ENCODE results near the gene ERBB3. TPM values are rescaled to one million over a fixed set of nuclear protein-coding genes. Genes with fewer than 3 reads are reported as not detected.

Gene ERBB3
- polyA plus RNA-seq, 1 of the 3 experiments (the other 2 are of a cell fraction): 1.4 TPM

GRCh38 chr12:56127888-56128669, 48.1 kb downstream of the ERBB3 start, which contains the start of gene ESYT1 (continued):
- TF ChIP-seq FOXJ3 (CRISPR knock-in tag; IDR thresholded peaks at IDR 0.05): no peak
- no peak for TF ChIP-seq ZBTB33 (IDR thresholded peaks at IDR 0.05; ENCODE audit: borderline replicate concordance, low read depth)
- peak; percentile 53; the same call in 1 of the 2 replicates for TF ChIP-seq REST (IDR thresholded peaks at IDR 0.05; ENCODE audit: low read depth, low read length)
- no peak for TF ChIP-seq TEAD4 (IDR thresholded peaks at IDR 0.05; ENCODE audit: borderline replicate concordance, insufficient read depth)
- peak; percentile 86 for TF ChIP-seq POLR2AphosphoS5 (IDR thresholded peaks at IDR 0.05; ENCODE audit: low read depth, low read length)

GRCh38 chr12:56128670-56129205, 48.8 kb downstream of the ERBB3 start:
- peaks cover 57% of the 10 kb centered on the region for H3K79me2 ChIP-seq (ENCODE audit: insufficient read depth)
- peaks cover 31% of the 10 kb centered on the region in 2 experiments for H3K36me3 ChIP-seq (replicated peaks in 1 of 2; ENCODE audit: control insufficient read depth in 1 of 2, insufficient read depth in 2 of 2, low read length in 1 of 2)
- 1% methylated on average over 18 of the region's 20 CpGs for WGBS (ENCODE audit: low lambda C conversion rate)
- ChIA-PET POLR2A (interaction anchor here (0.6 to 2.9 kb wide), 11 partner anchors 9 to 93 kb away, joined by 3 to 44 read pairs (median 7); partner anchors contain the start of genes MYL6, MYL6B, PA2G4 and RNF41), CTCF (interaction anchor here (0.6 to 16.0 kb wide), 16 partner anchors 9 to 243 kb away, joined by 3 to 272 read pairs (median 4); partner anchors contain the start of genes MYL6, MYL6B, RNF41 and SMARCC2)
- H3K4me1 ChIP-seq (ENCODE audit: control insufficient read depth in 1 of 2, insufficient read depth in 2 of 2, low read depth in 1 of 2, low read length in 1 of 2): peaks cover 13 to 23% of the 10 kb centered on the region in 2 experiments
- H3K27me3 ChIP-seq (ENCODE audit: insufficient read depth): no peaks in the 10 kb centered on the region
- H3F3A ChIP-seq (replicated peaks; ENCODE audit: insufficient read depth): peaks cover 34% of the 10 kb centered on the region
- H3K9me3 ChIP-seq: no peaks in the 10 kb centered on the region
- H2AFZ ChIP-seq (ENCODE audit: low read depth): peak overlapping the region; percentile 38; the same call in 1 of the 2 replicates
- H3K4me2 ChIP-seq: peak overlapping the region; percentile 98
- H4K20me1 ChIP-seq (ENCODE audit: insufficient read depth): no peaks in the 10 kb centered on the region
- H3K27ac ChIP-seq (ENCODE audit: low read depth in 2 of 2, low read length in 1 of 2): peak overlapping the region; percentile 74 to 85
- H3K9ac ChIP-seq: peak overlapping the region; percentile 88
- H3K9me2 ChIP-seq: no peaks in the 10 kb centered on the region
- TF ChIP-seq MAX (IDR thresholded peaks at IDR 0.05; ENCODE audit: low read depth) (no peak), JUND (IDR thresholded peaks at IDR 0.05) (no peak), NRF1 (IDR thresholded peaks at IDR 0.05; ENCODE audit: low read depth, low read length) (no peak), FOXM1 (IDR thresholded peaks at IDR 0.05; ENCODE audit: low read depth) (no peak), FOSL2 (IDR thresholded peaks at IDR 0.05; ENCODE audit: borderline replicate concordance, low read depth) (no peak), MXI1 (IDR thresholded peaks at IDR 0.05; ENCODE audit: low read depth, low read length) (no peak; the same call in 1 of the 2 replicates), TEAD4 (IDR thresholded peaks at IDR 0.05; ENCODE audit: borderline replicate concordance, insufficient read depth) (no peak)
- peak overlapping the region; percentile 67 to 89 for H3K4me3 ChIP-seq (ENCODE audit: low read depth in 2 of 2, low read length in 1 of 2)
- DNase-seq: peak; percentile 53

Measured in SK-N-SH (cell line).